Transverse colon (tissue), 3 donors: Measurements from ENCODE around the gene HIGD1A.

Source experiments
- EP300 ChIP-seq: sonication (generic); formaldehyde crosslinking; IDR thresholded peaks from one replicate; pipeline ENCODE4 v1.6.1; 2017; ENCODE audit warnings: antibody characterized with exemption, low read depth
- POLR2A ChIP-seq: fragments of 450-650 bp; IDR thresholded peaks from one replicate; pipeline ENCODE4 v1.6.1; 2016; ENCODE audit warnings: antibody characterized with exemption, mild to moderate bottlenecking, moderate library complexity
- TF ChIP-seq, protein P1 (sequence below), 5 experiments: fragments of 200-600 bp in 3 of 5; fragments of 450-650 bp in 2 of 5; sonication (generic) in 3 of 5; IDR thresholded peaks; 1 replicate in 2 of 5; 2 replicates in 3 of 5; pipeline ENCODE4 v1.5.1; 2016 to 2017; ENCODE audit warnings: antibody characterized with exemption in 5 of 5, inconsistent platforms in 3 of 5, mild to moderate bottlenecking in 2 of 5, moderate library complexity in 1 of 5

GRCh38 chr3:42750834-42751233 is 53.5 kb downstream of the HIGD1A start:
- TF ChIP-seq, protein P1, sequence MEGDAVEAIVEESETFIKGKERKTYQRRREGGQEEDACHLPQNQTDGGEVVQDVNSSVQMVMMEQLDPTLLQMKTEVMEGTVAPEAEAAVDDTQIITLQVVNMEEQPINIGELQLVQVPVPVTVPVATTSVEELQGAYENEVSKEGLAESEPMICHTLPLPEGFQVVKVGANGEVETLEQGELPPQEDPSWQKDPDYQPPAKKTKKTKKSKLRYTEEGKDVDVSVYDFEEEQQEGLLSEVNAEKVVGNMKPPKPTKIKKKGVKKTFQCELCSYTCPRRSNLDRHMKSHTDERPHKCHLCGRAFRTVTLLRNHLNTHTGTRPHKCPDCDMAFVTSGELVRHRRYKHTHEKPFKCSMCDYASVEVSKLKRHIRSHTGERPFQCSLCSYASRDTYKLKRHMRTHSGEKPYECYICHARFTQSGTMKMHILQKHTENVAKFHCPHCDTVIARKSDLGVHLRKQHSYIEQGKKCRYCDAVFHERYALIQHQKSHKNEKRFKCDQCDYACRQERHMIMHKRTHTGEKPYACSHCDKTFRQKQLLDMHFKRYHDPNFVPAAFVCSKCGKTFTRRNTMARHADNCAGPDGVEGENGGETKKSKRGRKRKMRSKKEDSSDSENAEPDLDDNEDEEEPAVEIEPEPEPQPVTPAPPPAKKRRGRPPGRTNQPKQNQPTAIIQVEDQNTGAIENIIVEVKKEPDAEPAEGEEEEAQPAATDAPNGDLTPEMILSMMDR (IDR thresholded peaks at IDR 0.05), result no peak
- TF ChIP-seq EP300, result no peak
- TF ChIP-seq POLR2A, result no peak
